OCI-LY1 (cell line): ENCODE measurements around the gene ZNF710.

Experiments used
- H2AFZ ChIP-seq: fragments of 200-600 bp; sonication (generic), shearing (Covaris generic); 2 replicates; pipeline ENCODE4 v1.6.0; 2014; ENCODE audit warnings: antibody characterized with exemption, mild to moderate bottlenecking, low read length
- H3F3A ChIP-seq: fragments of 200-600 bp; sonication (generic), shearing (Covaris generic); 2 replicates; pipeline ENCODE4 v1.6.0; 2014; ENCODE audit warnings: mild to moderate bottlenecking, antibody characterized with exemption, low read length, moderate library complexity; ENCODE audit not compliant: insufficient read depth
- H3K27ac ChIP-seq: fragments of 200-600 bp; sonication (generic); 2 replicates; pipeline ENCODE4 v1.5.1; 2014; ENCODE audit warnings: low read length, mixed run types, mild to moderate bottlenecking, low read depth; ENCODE audit not compliant: poor library complexity, severe bottlenecking
- H3K27me3 ChIP-seq: fragments of 200-600 bp; sonication (generic); 2 replicates; pipeline ENCODE4 v1.6.0; 2014; ENCODE audit warnings: antibody characterized with exemption, mild to moderate bottlenecking, low read length, moderate library complexity; ENCODE audit not compliant: insufficient read depth
- H3K36me3 ChIP-seq: fragments of 200-600 bp; sonication (generic); 2 replicates; pipeline ENCODE4 v1.6.1; 2014; ENCODE audit warnings: mild to moderate bottlenecking, antibody characterized with exemption, low read length, moderate library complexity, mixed read lengths; ENCODE audit not compliant: insufficient read depth
- H3K4me1 ChIP-seq: fragments of 200-600 bp; sonication (generic); 2 replicates; pipeline ENCODE4 v1.5.1; 2014; ENCODE audit warnings: mild to moderate bottlenecking, low read length, moderate library complexity; ENCODE audit not compliant: insufficient read depth, severe bottlenecking
- H3K4me2 ChIP-seq: fragments of 200-600 bp; sonication (generic), shearing (Covaris generic); 2 replicates; pipeline ENCODE4 v1.6.1; 2014; ENCODE audit warnings: low read length
- H3K4me3 ChIP-seq: fragments of 200-600 bp; sonication (generic); 2 replicates; pipeline ENCODE4 v1.5.1; 2014; ENCODE audit warnings: low read length, low read depth, mild to moderate bottlenecking, mixed read lengths; ENCODE audit not compliant: poor library complexity, severe bottlenecking
- H3K79me2 ChIP-seq: fragments of 200-600 bp; shearing (Covaris generic); 2 replicates; pipeline ENCODE4 v1.6.1; 2016; ENCODE audit warnings: mixed run types, low read length, mixed read lengths; ENCODE audit not compliant: insufficient read depth
- H3K9ac ChIP-seq: fragments of 200-600 bp; sonication (generic), shearing (Covaris generic); 2 replicates; pipeline ENCODE4 v1.6.1; 2014; ENCODE audit warnings: mild to moderate bottlenecking, low read length, mixed read lengths
- H3K9me2 ChIP-seq: fragments of 200-600 bp; sonication (generic), shearing (Covaris generic); 2 replicates; pipeline ENCODE4 v1.6.1; 2014; ENCODE audit warnings: low read depth, mild to moderate bottlenecking, low read length, mixed read lengths
- H3K9me3 ChIP-seq: fragments of 200-600 bp; shearing (Covaris generic); 2 replicates; pipeline ENCODE4 v1.6.1; 2014; ENCODE audit warnings: low read length, mixed read lengths
- H4K20me1 ChIP-seq: fragments of 200-600 bp; sonication (generic), shearing (Covaris generic); 2 replicates; pipeline ENCODE4 v1.6.0; 2016; ENCODE audit warnings: mild to moderate bottlenecking, low read length; ENCODE audit not compliant: insufficient read depth
- EZH2 ChIP-seq: fragments of 200-600 bp; sonication (generic), shearing (Covaris generic); IDR thresholded peaks from 2 replicates; pipeline ENCODE4 v1.8.0; 2017; ENCODE audit warnings: borderline replicate concordance, mixed run types, mild to moderate bottlenecking, antibody characterized with exemption, low read length, moderate library complexity, mixed read lengths
- TF ChIP-seq, protein P1 (sequence below): fragments of 200-600 bp; sonication (generic), shearing (Covaris generic); IDR thresholded peaks from 2 replicates; pipeline ENCODE4 v1.5.1; 2017; ENCODE audit warnings: mild to moderate bottlenecking, antibody characterized with exemption, low read length, moderate library complexity, mixed read lengths

The ZNF710 gene

DNA sequence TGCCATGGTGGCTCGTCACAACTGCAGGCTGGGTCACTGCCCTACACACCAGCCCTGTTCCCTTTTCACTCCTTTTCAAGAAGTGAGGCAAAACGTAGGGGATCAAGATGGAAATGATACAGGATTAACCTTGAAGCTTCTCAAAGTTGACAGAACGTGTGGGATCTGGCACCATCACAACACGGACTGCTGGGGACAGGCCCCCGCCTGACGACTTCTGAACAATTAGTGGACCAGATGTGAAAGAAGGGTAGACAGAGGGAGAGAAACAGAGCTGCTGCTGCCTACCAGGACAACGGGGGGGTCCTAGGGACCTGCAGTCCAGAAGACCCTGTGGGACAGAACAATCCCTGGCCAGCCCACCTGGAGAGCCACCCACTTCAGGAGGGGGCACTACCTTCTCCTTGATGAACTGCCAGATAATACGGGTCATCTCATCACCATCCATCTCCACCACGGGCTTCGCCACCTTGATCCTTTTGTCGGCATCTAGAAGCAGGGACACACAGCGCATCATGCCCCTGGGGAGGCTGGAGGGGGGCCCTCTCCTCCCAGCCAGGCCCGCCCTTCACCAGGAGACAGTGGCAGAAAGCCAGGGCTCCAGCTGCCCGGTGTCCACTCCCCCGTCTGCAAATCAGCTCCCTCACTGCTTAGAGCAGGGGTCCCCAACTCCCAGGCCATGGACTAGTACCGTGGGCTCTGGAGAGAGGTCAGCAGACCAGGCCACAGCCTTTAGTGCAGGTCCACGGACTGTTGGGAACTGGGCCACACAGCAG lies 90.2 kb downstream of the ZNF710 start:
- H3K4me1 ChIP-seq: peaks cover 19% of the 10 kb centered on the region
- H3K9ac ChIP-seq: no peak overlapping the region
- H3K27me3 ChIP-seq: no peaks in the 10 kb centered on the region
- H2AFZ ChIP-seq: no peak overlapping the region
- no peak overlapping the region for H3K27ac ChIP-seq
- H3K9me2 ChIP-seq: no peaks in the 10 kb centered on the region
- no peaks in the 10 kb centered on the region for H3K79me2 ChIP-seq
- TF ChIP-seq, protein P1, sequence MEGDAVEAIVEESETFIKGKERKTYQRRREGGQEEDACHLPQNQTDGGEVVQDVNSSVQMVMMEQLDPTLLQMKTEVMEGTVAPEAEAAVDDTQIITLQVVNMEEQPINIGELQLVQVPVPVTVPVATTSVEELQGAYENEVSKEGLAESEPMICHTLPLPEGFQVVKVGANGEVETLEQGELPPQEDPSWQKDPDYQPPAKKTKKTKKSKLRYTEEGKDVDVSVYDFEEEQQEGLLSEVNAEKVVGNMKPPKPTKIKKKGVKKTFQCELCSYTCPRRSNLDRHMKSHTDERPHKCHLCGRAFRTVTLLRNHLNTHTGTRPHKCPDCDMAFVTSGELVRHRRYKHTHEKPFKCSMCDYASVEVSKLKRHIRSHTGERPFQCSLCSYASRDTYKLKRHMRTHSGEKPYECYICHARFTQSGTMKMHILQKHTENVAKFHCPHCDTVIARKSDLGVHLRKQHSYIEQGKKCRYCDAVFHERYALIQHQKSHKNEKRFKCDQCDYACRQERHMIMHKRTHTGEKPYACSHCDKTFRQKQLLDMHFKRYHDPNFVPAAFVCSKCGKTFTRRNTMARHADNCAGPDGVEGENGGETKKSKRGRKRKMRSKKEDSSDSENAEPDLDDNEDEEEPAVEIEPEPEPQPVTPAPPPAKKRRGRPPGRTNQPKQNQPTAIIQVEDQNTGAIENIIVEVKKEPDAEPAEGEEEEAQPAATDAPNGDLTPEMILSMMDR: no peak
- TF ChIP-seq EZH2: no peak
- H3K9me3 ChIP-seq: no peaks in the 10 kb centered on the region
- no peaks in the 10 kb centered on the region for H3F3A ChIP-seq
- H3K36me3 ChIP-seq: peaks cover 20% of the 10 kb centered on the region; the same call in 1 of the 2 replicates
- H3K4me3 ChIP-seq: no peak overlapping the region
- H3K4me2 ChIP-seq: no peak overlapping the region
- no peaks in the 10 kb centered on the region for H4K20me1 ChIP-seq

- no peaks in the 10 kb centered on the region for H3K9me2 ChIP-seq
- H3K9ac ChIP-seq: no peak overlapping the region; the same call in 1 of the 2 replicates
- H2AFZ ChIP-seq: no peak overlapping the region
- H3K27me3 ChIP-seq: no peaks in the 10 kb centered on the region
- H3K4me2 ChIP-seq: peak overlapping the region; percentile 38; the same call in 1 of the 2 replicates
- H3K4me1 ChIP-seq: peaks cover 61% of the 10 kb centered on the region
- no peaks in the 10 kb centered on the region for H4K20me1 ChIP-seq
- 0 out of 2 replicates have a peak, but pooled peaks cover 8% of the 10 kb centered on the region for H3F3A ChIP-seq
- TF ChIP-seq, protein P1: no peak
- no peak for TF ChIP-seq EZH2
- no peaks in the 10 kb centered on the region for H3K9me3 ChIP-seq
- peak overlapping the region; percentile 91 for H3K27ac ChIP-seq
- no peaks in the 10 kb centered on the region for H3K79me2 ChIP-seq
- H3K36me3 ChIP-seq: no peaks in the 10 kb centered on the region
- H3K4me3 ChIP-seq: no peak overlapping the region
These were observed 94.4 kb downstream of the ZNF710 start for GRCh38 chr15:90095521-90095959.

GRCh38 chr15:90097475-90097874 lies 96.4 kb downstream of the ZNF710 start:
- Histone ChIP-seq H3K36me3 (no peaks in the 10 kb centered on the region), H3K4me1 (peaks cover 75% of the 10 kb centered on the region)

More at GRCh38 chr15:90097475-90097874, 96.4 kb downstream of the ZNF710 start:
- peak overlapping the region; percentile 52; the same call in 1 of the 2 replicates for H3K9ac ChIP-seq
- H3K27ac ChIP-seq: peak overlapping the region; percentile 91
- no peaks in the 10 kb centered on the region for H4K20me1 ChIP-seq
- H3K4me3 ChIP-seq: peak overlapping the region; percentile 51
- no peaks in the 10 kb centered on the region for H3K9me2 ChIP-seq
- TF ChIP-seq EZH2: no peak
- TF ChIP-seq, protein P1: no peak
- no peaks in the 10 kb centered on the region for H3K79me2 ChIP-seq
- no peaks in the 10 kb centered on the region for H3K9me3 ChIP-seq
- peak overlapping the region; percentile 73 for H3K4me2 ChIP-seq
- H2AFZ ChIP-seq: no peak overlapping the region
- H3K27me3 ChIP-seq: no peaks in the 10 kb centered on the region
- 0 out of 2 replicates have a peak, but pooled peaks cover 8% of the 10 kb centered on the region for H3F3A ChIP-seq
